Measurements from ENCODE around the gene NEO1. TPM values are rescaled to one million over a fixed set of nuclear protein-coding genes. Genes with fewer than 3 reads are reported as not detected.

Gene NEO1
- total RNA-seq, 1 donor from 2014 or later, result 21.8 TPM

GRCh38 chr15:73052653-73053397 is 562 bp downstream of the NEO1 start:
- intact Hi-C loops (cut with DNase I), result loop anchor here (1.0 to 5.0 kb wide), 4 partner anchors 28 to 270 kb away; partner anchors contain the start of gene ADPGK

GRCh38 chr15:73053398-73053723 is 1.1 kb downstream of the NEO1 start:
- no peaks in the 10 kb centered on the region for H3K9me3 ChIP-seq
- intact Hi-C loops (cut with DNase I), result loop anchor here (2.0 to 5.0 kb wide), 2 partner anchors 27 to 151 kb away; no protein-coding TSS in a partner anchor
- H3K27ac ChIP-seq, result peak overlapping the region; percentile 60 to 80
- no peak for DNase-seq (ENCODE audit: low spot score in 2 of 2)
- no peaks in the 10 kb centered on the region for H3K36me3 ChIP-seq
- no peak for TF ChIP-seq CTCF (IDR thresholded peaks at IDR 0.05)
- H3K27me3 ChIP-seq, result no peaks in the 10 kb centered on the region
- H3K4me1 ChIP-seq, result no peaks in the 10 kb centered on the region
- peak overlapping the region; percentile 84 to 87 for H3K4me3 ChIP-seq

More at GRCh38 chr15:73052653-73053397, 562 bp downstream of the NEO1 start:
- no peaks in the 10 kb centered on the region for H3K27me3 ChIP-seq
- H3K4me1 ChIP-seq, result no peaks in the 10 kb centered on the region
- H3K36me3 ChIP-seq, result no peaks in the 10 kb centered on the region
- TF ChIP-seq CTCF (IDR thresholded peaks at IDR 0.05), result peak in 2 of 3 experiments; percentile 34 to 44
- H3K4me3 ChIP-seq, result peak overlapping the region; percentile 84 to 87
- no peaks in the 10 kb centered on the region for H3K9me3 ChIP-seq
- peak in 1 of 2 donors; percentile 67 for DNase-seq (ENCODE audit: low spot score in 2 of 2)
- H3K27ac ChIP-seq, result peak overlapping the region; percentile 60 to 80

- Histone ChIP-seq H3K27me3 (no peaks in the 10 kb centered on the region), H3K9me3 (no peaks in the 10 kb centered on the region), H3K4me1 (no peaks in the 10 kb centered on the region), H3K27ac (no peak overlapping the region), H3K36me3 (no peaks in the 10 kb centered on the region), H3K4me3 (peak overlapping the region in 1 of 2 donors; percentile 87)
- intact Hi-C loops (cut with DNase I), result loop anchor here (5.0 kb wide), 1 partner anchor 152 kb away; no protein-coding TSS in a partner anchor
- TF ChIP-seq CTCF (IDR thresholded peaks at IDR 0.05), result no peak
- DNase-seq (ENCODE audit: low spot score in 2 of 2), result no peak
Measured at GRCh38 chr15:73054417-73054953, 2.2 kb downstream of the NEO1 start.

GRCh38 chr15:73056460-73056859 is 4.2 kb downstream of the NEO1 start:
- H3K4me1 ChIP-seq, result no peaks in the 10 kb centered on the region
- H3K9me3 ChIP-seq, result no peaks in the 10 kb centered on the region
- H3K36me3 ChIP-seq, result no peaks in the 10 kb centered on the region
- H3K4me3 ChIP-seq, result no peak overlapping the region
- no peak for TF ChIP-seq CTCF (IDR thresholded peaks at IDR 0.05)
- intact Hi-C loops (cut with DNase I), result no loop called here
- H3K27me3 ChIP-seq, result no peaks in the 10 kb centered on the region
- DNase-seq (ENCODE audit: low spot score in 2 of 2), result no peak
- no peak overlapping the region for H3K27ac ChIP-seq

GRCh38 chr15:73058437-73058836 is 6.2 kb downstream of the NEO1 start:
- no peak overlapping the region for H3K4me3 ChIP-seq
- no peaks in the 10 kb centered on the region for H3K27me3 ChIP-seq
- no peak for DNase-seq (ENCODE audit: low spot score in 2 of 2)
- TF ChIP-seq CTCF (IDR thresholded peaks at IDR 0.05), result no peak
- intact Hi-C loops (cut with DNase I), result no loop called here
- H3K27ac ChIP-seq, result no peak overlapping the region
- no peaks in the 10 kb centered on the region for H3K36me3 ChIP-seq
- no peaks in the 10 kb centered on the region for H3K4me1 ChIP-seq
- H3K9me3 ChIP-seq, result no peaks in the 10 kb centered on the region
